ENCODE results near the gene ACADSB. TPM values are rescaled to one million over a fixed set of nuclear protein-coding genes. Genes with fewer than 3 reads are reported as not detected.

The ACADSB gene
- total and polyA plus RNA-seq, 12 donors, result 6.8 to 114 (median 94.3) TPM

DNA sequence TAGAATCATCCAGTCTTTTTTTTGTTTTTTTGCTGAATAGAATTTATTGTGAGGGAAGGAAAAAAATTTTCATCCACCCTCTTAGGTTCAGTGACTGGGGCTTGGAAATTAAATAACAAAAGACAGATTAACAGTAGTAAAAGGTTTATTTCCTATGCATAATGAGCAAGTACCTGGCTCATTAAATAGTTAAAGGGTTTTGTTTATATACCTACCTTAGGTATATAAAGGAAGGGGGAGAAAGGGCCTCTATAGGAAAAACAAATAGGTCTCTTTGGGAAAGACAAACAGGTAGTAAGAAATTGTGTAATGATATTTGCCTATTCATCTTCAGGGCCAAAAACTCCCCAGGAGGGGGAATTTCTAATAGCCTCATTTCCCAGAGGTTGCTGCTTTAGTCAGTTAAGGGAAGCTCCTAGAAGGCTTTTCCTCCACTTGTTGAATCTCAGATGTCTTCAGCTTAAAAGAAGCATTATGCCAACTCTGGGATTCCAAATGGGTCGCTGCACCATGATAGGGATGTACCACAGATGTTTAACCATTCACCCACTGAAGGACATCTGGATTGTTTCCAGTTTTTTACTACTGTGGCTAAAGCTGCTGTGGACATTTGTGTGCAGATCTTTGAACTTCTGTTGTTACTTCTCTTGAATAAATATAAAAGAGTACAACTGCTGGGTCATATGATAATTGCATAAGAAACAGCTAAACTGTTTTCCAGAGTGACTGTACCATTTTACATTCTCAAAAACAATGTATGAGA is 11.3 kb downstream of the ACADSB start:
- DNase-seq, result no peak
- Histone ChIP-seq H3K4me1 (no peaks in the 10 kb centered on the region), H3K27me3 (no peaks in the 10 kb centered on the region), H3K4me3 (no peak overlapping the region), H3K27ac (no peak overlapping the region), H3K36me3 (no peaks in the 10 kb centered on the region), H3K9me3 (no peaks in the 10 kb centered on the region)
- intact Hi-C loops (cut with DNase I), result no loop called here
- WGBS, 2 donors, result 70 to 73% methylated on average over 1 of the region's 1 CpG
- no peak for ATAC-seq
- TF ChIP-seq, protein P1, sequence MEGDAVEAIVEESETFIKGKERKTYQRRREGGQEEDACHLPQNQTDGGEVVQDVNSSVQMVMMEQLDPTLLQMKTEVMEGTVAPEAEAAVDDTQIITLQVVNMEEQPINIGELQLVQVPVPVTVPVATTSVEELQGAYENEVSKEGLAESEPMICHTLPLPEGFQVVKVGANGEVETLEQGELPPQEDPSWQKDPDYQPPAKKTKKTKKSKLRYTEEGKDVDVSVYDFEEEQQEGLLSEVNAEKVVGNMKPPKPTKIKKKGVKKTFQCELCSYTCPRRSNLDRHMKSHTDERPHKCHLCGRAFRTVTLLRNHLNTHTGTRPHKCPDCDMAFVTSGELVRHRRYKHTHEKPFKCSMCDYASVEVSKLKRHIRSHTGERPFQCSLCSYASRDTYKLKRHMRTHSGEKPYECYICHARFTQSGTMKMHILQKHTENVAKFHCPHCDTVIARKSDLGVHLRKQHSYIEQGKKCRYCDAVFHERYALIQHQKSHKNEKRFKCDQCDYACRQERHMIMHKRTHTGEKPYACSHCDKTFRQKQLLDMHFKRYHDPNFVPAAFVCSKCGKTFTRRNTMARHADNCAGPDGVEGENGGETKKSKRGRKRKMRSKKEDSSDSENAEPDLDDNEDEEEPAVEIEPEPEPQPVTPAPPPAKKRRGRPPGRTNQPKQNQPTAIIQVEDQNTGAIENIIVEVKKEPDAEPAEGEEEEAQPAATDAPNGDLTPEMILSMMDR (IDR thresholded peaks at IDR 0.05), result no peak

DNA sequence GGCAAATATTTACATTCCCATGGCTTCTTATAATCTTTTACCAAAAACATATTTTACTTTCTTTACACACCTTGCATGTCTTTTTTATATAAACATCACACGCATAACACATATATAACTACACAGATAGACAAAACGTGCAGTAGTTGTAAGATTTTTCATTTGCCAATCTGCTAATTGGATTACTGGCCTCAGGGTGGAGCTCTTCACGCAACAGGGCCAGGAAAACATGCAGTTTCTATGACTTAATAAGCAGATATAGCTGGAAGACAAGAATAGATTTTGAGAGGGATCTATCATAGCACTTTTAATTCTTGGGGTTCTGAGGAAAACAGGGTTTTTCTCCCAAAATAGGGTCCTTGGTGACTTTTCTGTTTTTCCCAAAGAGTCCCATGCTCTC is 12.7 kb downstream of the ACADSB start:
- H3K9me3 ChIP-seq, result no peaks in the 10 kb centered on the region

DNA sequence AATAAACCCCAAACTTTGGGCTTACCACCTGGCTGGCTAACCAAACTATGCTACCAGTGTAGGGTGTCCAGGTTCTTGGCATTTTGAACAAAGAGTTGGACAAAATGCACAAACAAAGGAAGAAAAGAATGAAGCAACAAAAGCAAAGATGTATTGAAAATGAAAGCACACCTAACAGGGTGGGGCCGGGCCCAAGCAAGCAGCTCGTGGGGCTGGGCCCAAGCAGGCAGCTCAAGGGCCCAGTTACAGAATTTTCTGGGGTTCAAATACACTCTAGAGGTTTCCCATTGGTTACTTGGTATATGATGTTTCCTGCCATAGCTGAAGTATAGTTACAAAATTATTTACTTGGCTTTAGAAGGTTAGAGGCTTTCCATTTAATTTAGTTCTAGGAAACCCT is 15.7 kb downstream of the ACADSB start:
- Histone ChIP-seq H3K4me1 (no peaks in the 10 kb centered on the region), H3K27ac (no peak overlapping the region), H3K4me3 (no peak overlapping the region), H3K27me3 (no peaks in the 10 kb centered on the region), H3K9me3 (no peaks in the 10 kb centered on the region), H3K36me3 (peaks cover 0 to 3% (median 0%) of the 10 kb centered on the region in 9 donors)
- intact Hi-C loops (cut with DNase I), result no loop called here
- no peak for DNase-seq
- WGBS, 2 donors, result 95 to 97% methylated on average over 2 of the region's 2 CpGs
- no peak for ATAC-seq
- TF ChIP-seq, protein P1 (IDR thresholded peaks at IDR 0.05), result no peak

More for the DNA sequence above, 12.7 kb downstream of the ACADSB start:
- TF ChIP-seq, protein P1 (IDR thresholded peaks at IDR 0.05), result peak in 4 of 9 donors; percentile 11 to 27 (median 18)
- WGBS, 2 donors, result 74 to 79% methylated on average over 3 of the region's 3 CpGs
- no peak overlapping the region for H3K27ac ChIP-seq
- H3K4me3 ChIP-seq, result no peak overlapping the region
- H3K4me1 ChIP-seq, result no peaks in the 10 kb centered on the region
- intact Hi-C loops (cut with DNase I), result no loop called here
- no peaks in the 10 kb centered on the region for H3K36me3 ChIP-seq
- DNase-seq, result no peak
- H3K27me3 ChIP-seq, result no peaks in the 10 kb centered on the region
- ATAC-seq, result no peak

DNA sequence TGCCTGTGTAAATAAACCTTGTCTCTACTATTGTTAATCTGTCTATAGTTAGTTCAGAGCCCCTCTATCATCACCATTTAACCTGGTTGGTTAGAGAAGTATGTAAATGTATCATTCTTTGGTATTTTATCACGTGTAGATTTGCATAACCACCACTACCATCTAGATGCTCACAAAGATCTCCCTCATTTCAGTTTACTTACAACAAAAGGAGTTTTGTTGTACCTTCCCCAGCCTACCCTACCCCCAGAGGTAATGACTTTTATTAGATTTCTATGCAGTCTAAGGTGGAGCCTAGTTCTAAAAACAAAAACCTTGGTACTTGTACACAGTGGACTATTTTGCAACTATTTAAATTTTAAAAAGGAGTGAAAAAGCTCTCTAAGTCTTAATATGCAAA is 17.5 kb downstream of the ACADSB start:
- WGBS, 2 donors, result 50 to 53% methylated on average over 1 of the region's 1 CpG
- Histone ChIP-seq H3K27ac (no peak overlapping the region), H3K36me3 (peaks cover 0 to 3% (median 0%) of the 10 kb centered on the region in 9 donors), H3K4me3 (no peak overlapping the region), H3K4me1 (no peaks in the 10 kb centered on the region), H3K9me3 (no peaks in the 10 kb centered on the region), H3K27me3 (no peaks in the 10 kb centered on the region)
- ATAC-seq (no peak), DNase-seq (no peak)
- TF ChIP-seq, protein P1 (IDR thresholded peaks at IDR 0.05), result no peak
- intact Hi-C loops (cut with DNase I), result no loop called here

Data from heart right ventricle (tissue), 16 donors.